GM21825 (cell line): ENCODE measurements around the gene IGFL4.

Source experiments
- ATAC-seq: cut with Tn5 transposase; IDR thresholded peaks from one replicate; pipeline ENCODE4 v1.9.1; 2021; ENCODE audit warnings: mild to moderate bottlenecking, moderate library complexity; ENCODE audit not compliant: unreplicated experiment

Gene IGFL4

GRCh38 chr19:46022061-46022430 lies 18.8 kb downstream of the IGFL4 start:
- ATAC-seq, result no peak

GRCh38 chr19:46021531-46022041 lies 19.2 kb downstream of the IGFL4 start:
- no peak for ATAC-seq

- ATAC-seq, result no peak
Measured at GRCh38 chr19:46020819-46021125, 20.0 kb downstream of the IGFL4 start.

- no peak for ATAC-seq
Measured at GRCh38 chr19:46019270-46019669, 21.5 kb downstream of the IGFL4 start.

- ATAC-seq, result no peak
Measured at GRCh38 chr19:46018729-46019251, 22.0 kb downstream of the IGFL4 start.

GRCh38 chr19:46017874-46018675 lies 22.7 kb downstream of the IGFL4 start:
- no peak for ATAC-seq

GRCh38 chr19:46017095-46017429 lies 23.7 kb downstream of the IGFL4 start:
- ATAC-seq, result no peak

GRCh38 chr19:46016426-46017094 lies 24.2 kb downstream of the IGFL4 start:
- peak; percentile 60 for ATAC-seq

GRCh38 chr19:46015687-46016425 lies 24.9 kb downstream of the IGFL4 start:
- no peak for ATAC-seq

- ATAC-seq, result no peak
Measured at GRCh38 chr19:46014941-46015686, 25.7 kb downstream of the IGFL4 start.

- ATAC-seq, result no peak
Measured at GRCh38 chr19:46014534-46014933, 26.3 kb downstream of the IGFL4 start.

GRCh38 chr19:46009530-46010510 lies 31.0 kb downstream of the IGFL4 start:
- ATAC-seq, result no peak

- ATAC-seq, result no peak
Measured at GRCh38 chr19:46006411-46006810, 34.4 kb downstream of the IGFL4 start.

GRCh38 chr19:46002678-46003275 lies 38.0 kb downstream of the IGFL4 start:
- no peak for ATAC-seq

- ATAC-seq, result no peak
Measured at GRCh38 chr19:46000491-46001246, 40.1 kb downstream of the IGFL4 start.

GRCh38 chr19:45999653-46000121 lies 41.1 kb downstream of the IGFL4 start:
- no peak for ATAC-seq

- ATAC-seq, result no peak
Measured at GRCh38 chr19:45998834-45999233, 42.0 kb downstream of the IGFL4 start.

GRCh38 chr19:45996933-45997332 lies 43.9 kb downstream of the IGFL4 start:
- no peak for ATAC-seq
